HEK293 (cell line): ENCODE results near the gene MESP2.
A peak's percentile ranks its signal among the peaks of the same experiment; 100 is the strongest.

Experiments
- CTCF ChIA-PET: fragments of 350-600 bp; formaldehyde crosslinking; extraction: SDS; loops from one replicate; lab custom pipeline; 2021; ENCODE audit warnings: antibody characterized with exemption; lab: Yijun Ruan, JAX
- POLR2A ChIA-PET: fragments of 300-600 bp; formaldehyde crosslinking; extraction: SDS; loops from one replicate; lab custom pipeline; 2020; ENCODE audit warnings: antibody characterized with exemption, inconsistent platforms; lab: Yijun Ruan, JAX
- H3K27ac ChIP-seq: fragments of 200-500 bp; sonication (Bioruptor generic); 2 replicates; pipeline ENCODE4 v1.5.1; 2014; ENCODE audit warnings: low read depth, low read length, control low read depth, inconsistent platforms; ENCODE audit errors: extremely low read depth
- H3K36me3 ChIP-seq, 2 experiments: fragments of 200-500 bp in 1 of 2; sonication (Bioruptor generic) in 1 of 2; 1 replicate in 1 of 2; 2 replicates in 1 of 2; pipeline ENCODE4 v1.5.1; 2014 to 2017; ENCODE audit warnings: inconsistent platforms in 2 of 2, low read length in 2 of 2; ENCODE audit not compliant: control insufficient read depth in 2 of 2, insufficient read depth in 1 of 2
- H3K4me1 ChIP-seq: fragments of 200-500 bp; sonication (Bioruptor generic); 2 replicates; pipeline ENCODE4 v1.5.1; 2014; ENCODE audit warnings: mild to moderate bottlenecking, low read length, inconsistent platforms; ENCODE audit not compliant: control insufficient read depth, insufficient read depth
- H3K4me3 ChIP-seq: 2 replicates; pipeline ENCODE4 v1.5.1; 2011; ENCODE audit warnings: low read depth, mild to moderate bottlenecking, control low read depth, low read length, moderate library complexity
- H3K9me3 ChIP-seq: fragments of 200-500 bp; sonication (Bioruptor generic); 2 replicates; pipeline ENCODE4 v1.5.1; 2014; ENCODE audit warnings: low read depth, low read length, inconsistent platforms; ENCODE audit not compliant: control insufficient read depth, insufficient read depth
- ELK4 ChIP-seq: IDR thresholded peaks from 2 replicates; pipeline ENCODE4 v1.6.1; 2011; ENCODE audit warnings: mild to moderate bottlenecking, low read depth, low read length, borderline replicate concordance
- OVOL3 ChIP-seq: fragments of 450-650 bp; formaldehyde crosslinking; IDR thresholded peaks from 2 replicates; pipeline ENCODE4 v1.5.1; 2016; ENCODE audit warnings: missing biosample characterization, missing genetic modification characterization
- ZBTB1 ChIP-seq: fragments of 450-650 bp; formaldehyde crosslinking; IDR thresholded peaks from 2 replicates; pipeline ENCODE4 v1.5.1; 2016; ENCODE audit warnings: missing biosample characterization, missing genetic modification characterization
- ZFHX2 ChIP-seq: fragments of 450-650 bp; formaldehyde crosslinking; conservative IDR thresholded peaks from 2 replicates; pipeline ENCODE4 v1.5.1; 2016; ENCODE audit warnings: missing biosample characterization, missing genetic modification characterization
- ZFP69B ChIP-seq: fragments of 450-650 bp; formaldehyde crosslinking; IDR thresholded peaks from 2 replicates; pipeline ENCODE4 v1.5.1; 2016; ENCODE audit warnings: missing biosample characterization, missing genetic modification characterization
- ZNF274 ChIP-seq, 2 experiments: fragments of 200-500 bp in 1 of 2; fragments of 450-650 bp in 1 of 2; sonication (Bioruptor generic) in 1 of 2; formaldehyde crosslinking in 1 of 2; IDR thresholded peaks; 2 replicates each; pipeline versions ENCODE4 v1.5.1 to v1.6.1; 2014 to 2016; ENCODE audit warnings: borderline replicate concordance in 1 of 2, inconsistent platforms in 1 of 2, low read length in 1 of 2, missing biosample characterization in 1 of 2, missing genetic modification characterization in 1 of 2
- ZNF311 ChIP-seq: fragments of 450-650 bp; formaldehyde crosslinking; IDR thresholded peaks from 2 replicates; pipeline ENCODE4 v1.5.1; 2017; ENCODE audit warnings: missing biosample characterization, missing genetic modification characterization, borderline replicate concordance
- ZNF513 ChIP-seq: fragments of 450-650 bp; IDR thresholded peaks from 2 replicates; pipeline ENCODE4 v1.5.1; 2018; ENCODE audit warnings: missing biosample characterization, missing genetic modification characterization
- ZNF518A ChIP-seq: fragments of 450-650 bp; formaldehyde crosslinking; conservative IDR thresholded peaks from 2 replicates; pipeline ENCODE4 v1.5.1; 2016; ENCODE audit warnings: low read depth, missing biosample characterization, missing genetic modification characterization
- ZNF600 ChIP-seq: fragments of 450-650 bp; formaldehyde crosslinking; IDR thresholded peaks from 2 replicates; pipeline ENCODE4 v1.5.1; 2016; ENCODE audit warnings: missing biosample characterization, missing genetic modification characterization
- ZNF629 ChIP-seq: fragments of 450-650 bp; formaldehyde crosslinking; IDR thresholded peaks from 2 replicates; pipeline ENCODE4 v1.5.1; 2017; ENCODE audit warnings: missing biosample characterization, missing genetic modification characterization
- ZNF658 ChIP-seq: fragments of 450-650 bp; formaldehyde crosslinking; IDR thresholded peaks from 2 replicates; pipeline ENCODE4; 2016; ENCODE audit warnings: missing biosample characterization, missing genetic modification characterization
- ZNF76 ChIP-seq: fragments of 450-650 bp; formaldehyde crosslinking; IDR thresholded peaks from 2 replicates; pipeline ENCODE4; 2016; ENCODE audit warnings: low read depth, missing biosample characterization, missing genetic modification characterization, borderline replicate concordance
- ZSCAN30 ChIP-seq: fragments of 450-650 bp; IDR thresholded peaks from 2 replicates; pipeline ENCODE4 v1.5.1; 2018; ENCODE audit warnings: missing biosample characterization, mild to moderate bottlenecking, missing genetic modification characterization, moderate library complexity
- TF ChIP-seq, protein P1 (sequence below): fragments of 450-650 bp; formaldehyde crosslinking; IDR thresholded peaks from 2 replicates; pipeline ENCODE4 v1.5.1; 2016; ENCODE audit warnings: missing biosample characterization, missing genetic modification characterization, low read depth

Gene MESP2

GRCh38 chr15:89768071-89768500 is 8.0 kb upstream of the MESP2 start:
- Histone ChIP-seq H3K4me3 (no peak overlapping the region), H3K9me3 (no peaks in the 10 kb centered on the region), H3K36me3 (no peaks in the 10 kb centered on the region), H3K4me1 (no peaks in the 10 kb centered on the region), H3K27ac (no peak overlapping the region)
- ChIA-PET CTCF (interaction anchor here (1.1 to 1.8 kb wide), 3 partner anchors 12 to 203 kb away, joined by 3 to 8 read pairs (median 3); no protein-coding TSS in a partner anchor), POLR2A (no interaction called here)
- TF ChIP-seq ZNF600: peak; percentile 46; the same call in 1 of the 2 replicates
- no peak for TF ChIP-seq ZFP69B (tag by site-specific recombination)

DNA sequence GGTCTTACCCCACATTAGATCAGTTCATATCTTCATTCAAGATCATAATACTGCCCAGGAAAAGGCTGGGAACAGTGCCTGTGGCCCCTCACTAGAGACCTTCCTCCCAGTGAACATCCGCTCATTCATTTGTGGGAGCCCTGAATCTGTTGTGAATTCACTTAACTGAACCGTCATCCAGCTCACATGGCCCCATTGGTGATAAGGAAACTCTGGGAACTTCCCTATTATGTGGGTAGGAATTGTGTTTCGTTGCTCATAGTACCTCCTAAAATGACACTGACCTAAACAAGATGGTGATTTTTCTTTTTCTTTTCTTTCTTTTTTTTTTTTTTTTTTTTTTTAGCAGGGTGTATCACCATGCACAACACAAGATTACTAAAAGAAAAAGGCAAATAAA is 6.8 kb upstream of the MESP2 start:
- POLR2A ChIA-PET: no interaction called here
- H3K9me3 ChIP-seq: no peaks in the 10 kb centered on the region
- H3K4me3 ChIP-seq: no peak overlapping the region
- no peaks in the 10 kb centered on the region for H3K36me3 ChIP-seq
- CTCF ChIA-PET: interaction anchor here (0.6 to 1.8 kb wide), 3 partner anchors 13 to 187 kb away, joined by 3 to 8 read pairs (median 3); no protein-coding TSS in a partner anchor
- H3K4me1 ChIP-seq: no peaks in the 10 kb centered on the region
- TF ChIP-seq ZBTB1 (tag by site-specific recombination): no peak
- TF ChIP-seq ZNF274 (IDR thresholded peaks at IDR 0.05; ENCODE audit: low read length): no peak
- no peak for TF ChIP-seq ZNF274 (tag by site-specific recombination; IDR thresholded peaks at IDR 0.05; ENCODE audit: borderline replicate concordance)
- TF ChIP-seq ZNF518A (tag by site-specific recombination): no peak
- no peak for TF ChIP-seq ZFHX2 (tag by site-specific recombination)
- no peak for TF ChIP-seq ELK4
- TF ChIP-seq ZSCAN30 (tag by site-specific recombination): no peak
- TF ChIP-seq, protein P1, sequence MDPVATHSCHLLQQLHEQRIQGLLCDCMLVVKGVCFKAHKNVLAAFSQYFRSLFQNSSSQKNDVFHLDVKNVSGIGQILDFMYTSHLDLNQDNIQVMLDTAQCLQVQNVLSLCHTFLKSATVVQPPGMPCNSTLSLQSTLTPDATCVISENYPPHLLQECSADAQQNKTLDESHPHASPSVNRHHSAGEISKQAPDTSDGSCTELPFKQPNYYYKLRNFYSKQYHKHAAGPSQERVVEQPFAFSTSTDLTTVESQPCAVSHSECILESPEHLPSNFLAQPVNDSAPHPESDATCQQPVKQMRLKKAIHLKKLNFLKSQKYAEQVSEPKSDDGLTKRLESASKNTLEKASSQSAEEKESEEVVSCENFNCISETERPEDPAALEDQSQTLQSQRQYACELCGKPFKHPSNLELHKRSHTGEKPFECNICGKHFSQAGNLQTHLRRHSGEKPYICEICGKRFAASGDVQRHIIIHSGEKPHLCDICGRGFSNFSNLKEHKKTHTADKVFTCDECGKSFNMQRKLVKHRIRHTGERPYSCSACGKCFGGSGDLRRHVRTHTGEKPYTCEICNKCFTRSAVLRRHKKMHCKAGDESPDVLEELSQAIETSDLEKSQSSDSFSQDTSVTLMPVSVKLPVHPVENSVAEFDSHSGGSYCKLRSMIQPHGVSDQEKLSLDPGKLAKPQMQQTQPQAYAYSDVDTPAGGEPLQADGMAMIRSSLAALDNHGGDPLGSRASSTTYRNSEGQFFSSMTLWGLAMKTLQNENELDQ (tag by site-specific recombination): no peak
- no peak for TF ChIP-seq OVOL3 (tag by site-specific recombination)
- no peak for TF ChIP-seq ZNF629 (tag by site-specific recombination)
- TF ChIP-seq ZNF513 (tag by site-specific recombination): no peak
- TF ChIP-seq ZNF658: no peak
- no peak for TF ChIP-seq ZNF311
- TF ChIP-seq ZNF76 (tag by site-specific recombination): no peak
- TF ChIP-seq, all 188 proteins: peak for 0
- H3K27ac ChIP-seq: no peak overlapping the region
